ENCODE results near the gene MTFR2.
"Not testable (repeated sequence)": the region's sequence is repeated elsewhere in the genome, so short reads cannot be mapped to it uniquely, and the experiment has no call there.

The MTFR2 gene

GRCh38 chr6:136232701-136233100, 17.4 kb downstream of the MTFR2 start:
- DNase-seq: no peak

- no peak for DNase-seq
Measured at GRCh38 chr6:136230219-136230853, 19.8 kb downstream of the MTFR2 start.

GRCh38 chr6:136228814-136229213, 21.3 kb downstream of the MTFR2 start:
- no peak for DNase-seq

- DNase-seq: no peak
Measured at GRCh38 chr6:136226674-136227377, 23.3 kb downstream of the MTFR2 start.

GRCh38 chr6:136226027-136226673, 24.0 kb downstream of the MTFR2 start:
- no peak for DNase-seq

GRCh38 chr6:136225496-136225895, 24.6 kb downstream of the MTFR2 start:
- no peak for DNase-seq

- DNase-seq: not testable (repeated sequence)
Measured at GRCh38 chr6:136224974-136225373, 25.1 kb downstream of the MTFR2 start.

- DNase-seq: no peak
Measured at GRCh38 chr6:136216503-136217401, 33.4 kb downstream of the MTFR2 start.

GRCh38 chr6:136213853-136214252, 36.3 kb downstream of the MTFR2 start:
- DNase-seq: no peak

GRCh38 chr6:136213012-136213539, 37.0 kb downstream of the MTFR2 start:
- no peak for DNase-seq

- DNase-seq: no peak
Measured at GRCh38 chr6:136212608-136213007, 37.5 kb downstream of the MTFR2 start.

- DNase-seq: no peak
Measured at GRCh38 chr6:136210398-136211165, 39.5 kb downstream of the MTFR2 start.

GRCh38 chr6:136209496-136209895, 40.6 kb downstream of the MTFR2 start:
- no peak for DNase-seq

- no peak for DNase-seq
Measured at GRCh38 chr6:136208783-136209182, 41.3 kb downstream of the MTFR2 start.

- DNase-seq: no peak
Measured at GRCh38 chr6:136201732-136202131, 48.4 kb downstream of the MTFR2 start.

- no peak for DNase-seq
Measured at GRCh38 chr6:136192902-136193301, 57.2 kb downstream of the MTFR2 start.

GRCh38 chr6:136191606-136192312, 58.4 kb downstream of the MTFR2 start:
- no peak for DNase-seq

- no peak for DNase-seq
Measured at GRCh38 chr6:136189104-136189503, 61.0 kb downstream of the MTFR2 start.

GRCh38 chr6:136188486-136188885, 61.6 kb downstream of the MTFR2 start:
- DNase-seq: no peak

- DNase-seq: no peak
Measured at GRCh38 chr6:136186363-136186762, 63.7 kb downstream of the MTFR2 start.

GRCh38 chr6:136184738-136185137, 65.4 kb downstream of the MTFR2 start:
- no peak for DNase-seq

Measured in NCI-H2171 (cell line).